MM.1S (cell line): ENCODE data around the gene SLCO3A1.

Source experiments
- CTCF ChIP-seq: fragments of 300-600 bp; sonication (generic); IDR thresholded peaks from 2 replicates; pipeline ENCODE4 v1.5.1; 2016; ENCODE audit warnings: antibody characterized with exemption, low read length, mixed read lengths
- EZH2 ChIP-seq: fragments of 300-600 bp; sonication (generic); optimal IDR thresholded peaks from 2 replicates; pipeline ENCODE3; 2017; ENCODE audit warnings: low read depth, mild to moderate bottlenecking, antibody characterized with exemption, low read length, mixed read lengths

- no peak for TF ChIP-seq CTCF
- no peak for TF ChIP-seq EZH2
Measured at GRCh38 chr15:92104072-92104471, 250.6 kb downstream of the SLCO3A1 start.
